HCT116 (cell line): ENCODE data around the gene C15orf62.

Experiments used
- CEBPB ChIP-seq: IDR thresholded peaks from 2 replicates; pipeline ENCODE4 v1.6.1; 2012; ENCODE audit warnings: low read depth
- CTCF ChIP-seq, 3 experiments: fragments of 200-600 bp in 1 of 3; sonication (generic) in 1 of 3; IDR thresholded peaks in 2 of 3; conservative IDR thresholded peaks in 1 of 3; 2 replicates each; pipeline ENCODE4 v1.5.1; 2012 to 2017; ENCODE audit warnings: low read depth in 2 of 3, low read length in 2 of 3, antibody characterized with exemption in 1 of 3, borderline replicate concordance in 1 of 3, control low read depth in 1 of 3, mild to moderate bottlenecking in 1 of 3, mixed read lengths in 1 of 3, mixed run types in 1 of 3, moderate library complexity in 1 of 3; ENCODE audit not compliant: insufficient read depth in 1 of 3
- EZH2 ChIP-seq: fragments of 200-600 bp; sonication (generic); IDR thresholded peaks from 2 replicates; pipeline ENCODE4 v1.6.1; 2017; ENCODE audit warnings: antibody characterized with exemption, mixed run types
- POLR2A ChIP-seq: IDR thresholded peaks from 2 replicates; pipeline ENCODE4 v1.7.0; 2011; ENCODE audit warnings: borderline replicate concordance; ENCODE audit not compliant: insufficient read depth, insufficient read length; ENCODE audit errors: extremely low read depth
- POLR2AphosphoS5 ChIP-seq: IDR thresholded peaks from 2 replicates; pipeline ENCODE4 v1.6.1; 2011; ENCODE audit warnings: mild to moderate bottlenecking, low read depth, low read length, moderate library complexity
- RAD21 ChIP-seq: IDR thresholded peaks from 2 replicates; pipeline ENCODE4 v1.6.1; 2012; ENCODE audit warnings: low read depth, mild to moderate bottlenecking
- REST ChIP-seq: IDR thresholded peaks from 2 replicates; pipeline ENCODE4 v1.6.1; 2012; ENCODE audit warnings: low read depth
- SRF ChIP-seq: IDR thresholded peaks from 2 replicates; pipeline ENCODE4 v1.6.1; 2012; ENCODE audit warnings: low read depth
- ZBTB33 ChIP-seq: IDR thresholded peaks from 2 replicates; pipeline ENCODE4 v1.6.1; 2011; ENCODE audit warnings: mild to moderate bottlenecking, low read length, moderate library complexity; ENCODE audit not compliant: insufficient replicate concordance; ENCODE audit errors: extremely low read depth
- ZFX ChIP-seq: fragments of 450-650 bp; IDR thresholded peaks from 2 replicates; pipeline ENCODE4 v1.6.1; 2017
- ZNF274 ChIP-seq: fragments of 200-500 bp; sonication (Bioruptor generic); IDR thresholded peaks from 2 replicates; pipeline ENCODE4 v1.6.1; 2014; ENCODE audit warnings: mild to moderate bottlenecking, low read depth, low read length, inconsistent platforms

GRCh38 chr15:40766906-40767837 lies 2.6 kb upstream of the C15orf62 start:
- TF ChIP-seq CTCF (IDR thresholded peaks at IDR 0.05 in 2 of 3, conservative IDR thresholded peaks at IDR 0.05 in 1 of 3; ENCODE audit: borderline replicate concordance in 1 of 3, insufficient read depth in 1 of 3, low read depth in 2 of 3, low read length in 2 of 3) (no peak), EZH2 (no peak), ZNF274 (no peak), POLR2A (no peak), RAD21 (no peak), REST (no peak), ZFX (no peak), SRF (no peak), CEBPB (no peak), POLR2AphosphoS5 (no peak), ZBTB33 (no peak)
